LNCAP (cell line): ENCODE measurements around the gene CYP3A5.

ENCODE experiments used
- TF ChIP-seq, protein P1 (sequence below): fragments of 450-650 bp; IDR thresholded peaks from 2 replicates; pipeline ENCODE4 v1.5.1; 2017; ENCODE audit warnings: mild to moderate bottlenecking

The CYP3A5 gene

GRCh38 chr7:99615989-99616358 is 63.8 kb downstream of the CYP3A5 start:
- TF ChIP-seq, protein P1, sequence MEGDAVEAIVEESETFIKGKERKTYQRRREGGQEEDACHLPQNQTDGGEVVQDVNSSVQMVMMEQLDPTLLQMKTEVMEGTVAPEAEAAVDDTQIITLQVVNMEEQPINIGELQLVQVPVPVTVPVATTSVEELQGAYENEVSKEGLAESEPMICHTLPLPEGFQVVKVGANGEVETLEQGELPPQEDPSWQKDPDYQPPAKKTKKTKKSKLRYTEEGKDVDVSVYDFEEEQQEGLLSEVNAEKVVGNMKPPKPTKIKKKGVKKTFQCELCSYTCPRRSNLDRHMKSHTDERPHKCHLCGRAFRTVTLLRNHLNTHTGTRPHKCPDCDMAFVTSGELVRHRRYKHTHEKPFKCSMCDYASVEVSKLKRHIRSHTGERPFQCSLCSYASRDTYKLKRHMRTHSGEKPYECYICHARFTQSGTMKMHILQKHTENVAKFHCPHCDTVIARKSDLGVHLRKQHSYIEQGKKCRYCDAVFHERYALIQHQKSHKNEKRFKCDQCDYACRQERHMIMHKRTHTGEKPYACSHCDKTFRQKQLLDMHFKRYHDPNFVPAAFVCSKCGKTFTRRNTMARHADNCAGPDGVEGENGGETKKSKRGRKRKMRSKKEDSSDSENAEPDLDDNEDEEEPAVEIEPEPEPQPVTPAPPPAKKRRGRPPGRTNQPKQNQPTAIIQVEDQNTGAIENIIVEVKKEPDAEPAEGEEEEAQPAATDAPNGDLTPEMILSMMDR = no peak

DNA sequence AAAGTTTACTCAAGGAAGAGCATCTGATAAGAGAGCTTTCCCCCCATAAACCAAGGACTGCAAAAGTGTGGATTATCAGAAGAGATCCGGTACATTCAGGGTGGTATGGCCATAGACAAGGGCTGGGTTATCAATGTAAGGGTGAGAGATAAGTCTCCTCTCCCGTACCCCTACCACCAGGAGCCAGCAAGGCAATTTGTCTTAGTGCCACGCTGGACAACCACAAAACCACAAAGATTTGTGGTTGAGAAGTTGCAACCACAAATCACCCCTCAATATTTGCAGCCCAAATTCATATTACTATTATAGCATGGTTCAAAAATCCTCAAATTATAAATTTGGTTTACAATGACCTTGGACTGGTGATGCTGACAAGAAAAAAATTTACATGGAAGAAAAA is 65.3 kb downstream of the CYP3A5 start:
- TF ChIP-seq, protein P1 = no peak

DNA sequence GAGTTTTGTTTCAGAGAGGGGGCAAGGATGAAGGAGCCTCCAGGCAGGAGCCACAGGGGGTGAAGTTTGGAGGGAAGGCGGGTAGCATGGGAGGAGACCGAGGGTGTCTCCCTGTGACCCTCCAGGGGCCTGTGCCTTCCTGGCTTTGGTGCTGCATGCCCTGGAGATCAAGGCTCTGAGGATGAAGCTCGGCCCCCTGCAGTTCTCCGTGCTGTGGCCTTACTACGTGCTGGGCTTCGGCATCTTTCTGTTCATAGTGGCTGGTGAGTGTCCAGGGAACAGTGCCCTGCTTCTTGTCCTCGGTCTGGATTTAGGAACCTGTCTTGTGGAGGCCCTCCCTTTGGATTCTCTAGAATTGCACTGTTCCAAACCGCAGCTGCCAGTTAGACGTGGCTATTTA is 72.2 kb downstream of the CYP3A5 start:
- TF ChIP-seq, protein P1 = no peak

DNA sequence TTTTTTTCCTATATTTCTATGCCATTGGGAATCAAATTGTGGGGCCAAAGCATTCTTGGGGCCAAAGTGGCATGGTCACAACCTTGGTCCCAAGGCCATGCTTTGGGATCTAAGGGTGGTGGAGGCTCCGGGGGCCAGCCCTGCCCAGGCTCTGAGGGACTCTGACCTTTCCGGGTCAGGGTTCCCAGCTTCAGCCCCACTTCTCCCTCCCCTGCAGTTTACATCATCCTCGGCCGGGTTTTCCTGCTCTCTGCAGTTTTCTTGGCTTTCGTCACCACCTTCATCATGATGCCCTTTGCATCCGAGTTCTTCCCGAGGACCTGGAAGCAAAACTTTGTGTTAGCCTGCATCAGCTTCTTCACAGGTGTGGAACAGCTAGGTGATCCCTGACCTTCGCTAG is 73.3 kb downstream of the CYP3A5 start:
- TF ChIP-seq, protein P1 = no peak

DNA sequence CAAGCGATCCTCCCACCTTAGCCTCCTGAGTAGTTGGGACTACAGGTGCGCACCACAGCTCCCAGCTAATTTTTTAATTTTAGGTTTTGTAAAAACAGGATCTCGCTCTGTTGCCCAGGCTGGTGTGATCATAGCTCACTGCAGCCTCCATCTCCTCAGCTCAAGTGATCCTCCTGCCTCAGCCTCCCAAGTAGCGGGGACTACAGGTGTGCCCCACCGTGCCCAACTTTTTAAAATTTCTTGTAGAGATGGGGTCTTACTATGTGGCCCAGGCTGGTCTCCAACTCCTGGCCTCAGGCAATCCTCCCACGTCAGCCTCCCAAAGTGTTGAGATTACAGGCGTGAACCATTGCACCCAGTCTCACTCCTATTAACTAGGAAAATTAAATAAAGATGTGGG is 74.3 kb downstream of the CYP3A5 start:
- TF ChIP-seq, protein P1 = no peak

DNA sequence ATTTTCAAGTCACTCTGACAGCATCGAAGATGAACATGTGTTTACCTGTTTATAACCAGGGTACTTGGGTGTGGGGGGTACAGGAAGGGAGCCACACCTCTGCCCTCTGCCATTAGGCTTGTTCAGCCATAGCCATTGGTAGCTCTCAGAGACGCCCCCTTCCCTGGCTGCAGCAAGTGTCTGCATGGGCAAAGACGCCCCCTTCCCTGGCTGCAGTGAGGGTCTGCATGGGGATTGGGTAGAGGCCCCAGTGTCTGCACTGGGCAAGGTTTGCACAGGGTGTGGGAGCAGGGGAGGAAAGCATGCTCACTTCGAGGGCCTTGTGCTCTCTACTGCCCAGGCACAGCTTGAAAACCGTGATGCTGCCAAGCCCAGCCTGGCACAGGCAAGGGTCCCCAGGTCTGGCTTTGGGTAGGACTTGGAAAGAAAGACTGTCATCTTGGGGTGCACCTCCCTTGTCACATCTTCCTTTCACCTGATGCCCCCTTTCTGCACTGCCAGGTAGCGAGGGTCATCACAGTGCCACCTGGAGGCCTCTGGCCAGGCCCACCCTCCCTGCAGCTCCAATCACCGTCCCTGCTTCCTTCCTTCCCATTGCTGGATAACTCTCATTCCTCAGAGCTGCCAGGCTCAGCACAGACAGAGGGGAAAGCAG is 78.0 kb downstream of the CYP3A5 start:
- TF ChIP-seq, protein P1 = no peak

GRCh38 chr7:99599836-99600235 is 80.0 kb downstream of the CYP3A5 start:
- TF ChIP-seq, protein P1 = no peak
